SK-N-SH (cell line): ENCODE measurements around the gene ECSCR. TPM values are rescaled to one million over a fixed set of nuclear protein-coding genes. Genes with fewer than 3 reads are reported as not detected.
A peak's percentile ranks its signal among the peaks of the same experiment; 100 is the strongest.

ENCODE experiments used
- CTCF ChIA-PET: fragments of 300-600, 350-600 bp; formaldehyde crosslinking; extraction: SDS; loops from one replicate; lab custom pipeline; 2021; lab: Yijun Ruan, JAX
- POLR2A ChIA-PET: fragments of 350-600 bp; sonication (Branson Sonifier 250); formaldehyde crosslinking; extraction: SDS; loops from one replicate; lab custom pipeline; 2020; ENCODE audit warnings: antibody characterized with exemption, inconsistent platforms; lab: Yijun Ruan, JAX
- DNase-seq: peaks from one replicate; pipeline ENCODE4 v3.0.0; 2012
- H2AFZ ChIP-seq: fragments of 200-600 bp; sonication (generic); 2 replicates; pipeline ENCODE4 v1.8.1; 2016; ENCODE audit warnings: antibody characterized with exemption, mild to moderate bottlenecking, low read depth
- H3F3A ChIP-seq: fragments of 200-600 bp; sonication (generic); replicated peaks from 2 replicates; pipeline ENCODE3; 2016; ENCODE audit warnings: antibody characterized with exemption, mild to moderate bottlenecking; ENCODE audit not compliant: insufficient read depth
- H3K27ac ChIP-seq, 2 experiments: fragments of 200-500 bp in 1 of 2; fragments of 200-600 bp in 1 of 2; sonication (Bioruptor generic) in 1 of 2; sonication (generic), shearing (Covaris generic) in 1 of 2; 2 replicates each; pipeline versions ENCODE4 v1.5.1 to v1.6.1; 2014 to 2016; ENCODE audit warnings: low read depth in 2 of 2, inconsistent platforms in 1 of 2, low read length in 1 of 2, mild to moderate bottlenecking in 1 of 2, mixed read lengths in 1 of 2
- H3K27me3 ChIP-seq: fragments of 200-600 bp; sonication (generic), shearing (Covaris generic); 2 replicates; pipeline ENCODE4 v1.6.1; 2016; ENCODE audit warnings: mixed run types; ENCODE audit not compliant: insufficient read depth
- H3K36me3 ChIP-seq, 2 experiments: fragments of 200-500 bp in 1 of 2; fragments of 200-600 bp in 1 of 2; sonication (Bioruptor generic) in 1 of 2; sonication (generic) in 1 of 2; replicated peaks in 1 of 2; 2 replicates each; pipeline versions ENCODE3 to v1.5.1; 2014 to 2016; ENCODE audit warnings: low read length in 1 of 2, mild to moderate bottlenecking in 1 of 2; ENCODE audit not compliant: insufficient read depth in 2 of 2, control insufficient read depth in 1 of 2
- H3K4me1 ChIP-seq, 2 experiments: fragments of 200-500 bp in 1 of 2; fragments of 200-600 bp in 1 of 2; sonication (Bioruptor generic) in 1 of 2; sonication (generic), shearing (Covaris generic) in 1 of 2; 2 replicates each; pipeline versions ENCODE4 v1.5.1 to v1.6.1; 2014 to 2016; ENCODE audit warnings: low read depth in 1 of 2, low read length in 1 of 2, mixed run types in 1 of 2; ENCODE audit not compliant: insufficient read depth in 2 of 2, control insufficient read depth in 1 of 2
- H3K4me2 ChIP-seq: fragments of 200-600 bp; sonication (generic), shearing (Covaris generic); 2 replicates; pipeline ENCODE4 v1.6.1; 2017; ENCODE audit warnings: mixed run types
- H3K4me3 ChIP-seq, 2 experiments: fragments of 200-500 bp in 1 of 2; fragments of 200-600 bp in 1 of 2; sonication (Bioruptor generic) in 1 of 2; sonication (generic), shearing (Covaris generic) in 1 of 2; 2 replicates each; pipeline versions ENCODE4 v1.5.1 to v1.8.1; 2014 to 2016; ENCODE audit warnings: low read depth in 2 of 2, inconsistent platforms in 1 of 2, low read length in 1 of 2, mild to moderate bottlenecking in 1 of 2, mixed read lengths in 1 of 2, moderate library complexity in 1 of 2
- H3K79me2 ChIP-seq: fragments of 200-600 bp; sonication (generic); 2 replicates; pipeline ENCODE4 v1.8.1; 2017; ENCODE audit warnings: mild to moderate bottlenecking; ENCODE audit not compliant: insufficient read depth
- H3K9ac ChIP-seq: fragments of 200-600 bp; sonication (generic); 2 replicates; pipeline ENCODE4 v1.6.1; 2017; ENCODE audit warnings: mixed run types
- H3K9me2 ChIP-seq: fragments of 200-600 bp; sonication (generic); 2 replicates; pipeline ENCODE4 v1.6.1; 2017; ENCODE audit warnings: mixed run types
- H3K9me3 ChIP-seq: fragments of 200-600 bp; sonication (generic); 2 replicates; pipeline ENCODE4 v1.6.1; 2017; ENCODE audit warnings: mixed run types, mild to moderate bottlenecking, moderate library complexity
- H4K20me1 ChIP-seq: fragments of 200-600 bp; sonication (generic); 2 replicates; pipeline ENCODE4 v1.6.1; 2017; ENCODE audit warnings: mild to moderate bottlenecking, mixed run types; ENCODE audit not compliant: insufficient read depth
- CTCF ChIP-seq: fragments of 200-600 bp; sonication (generic); IDR thresholded peaks from 2 replicates; pipeline ENCODE4 v1.6.1; 2017; ENCODE audit warnings: antibody characterized with exemption, mild to moderate bottlenecking, moderate library complexity
- EP300 ChIP-seq, 2 experiments: IDR thresholded peaks; 2 replicates each; pipeline versions ENCODE4 v1.4.0 to v1.6.1; 2012; ENCODE audit warnings: borderline replicate concordance in 1 of 2, low read depth in 1 of 2, low read length in 1 of 2
- MXI1 ChIP-seq: IDR thresholded peaks from 2 replicates; pipeline ENCODE4 v1.6.1; 2012; ENCODE audit warnings: mild to moderate bottlenecking, low read depth, low read length, improper control_type of control experiment
- RAD21 ChIP-seq: IDR thresholded peaks from 2 replicates; pipeline ENCODE4 v1.6.1; 2012; ENCODE audit warnings: mild to moderate bottlenecking, low read length
- SIN3A ChIP-seq: IDR thresholded peaks from 2 replicates; pipeline ENCODE4 v1.6.1; 2012; ENCODE audit warnings: low read depth, mild to moderate bottlenecking, low read length, moderate library complexity, borderline replicate concordance
- SMC3 ChIP-seq: IDR thresholded peaks from 2 replicates; pipeline ENCODE4 v1.6.1; 2012; ENCODE audit warnings: low read depth, low read length, improper control_type of control experiment
- TCF12 ChIP-seq: IDR thresholded peaks from 2 replicates; pipeline ENCODE4 v1.4.0; 2012
- WGBS: methylation state at CpG from one replicate; pipeline ENCODE4 v1.1.6; 2017; ENCODE audit warnings: low lambda C conversion rate; 5-methylcytosine and 5-hydroxymethylcytosine counted together
- polyA plus RNA-seq, 3 experiments: library from polyadenylated mRNA; depleted of rRNA; stranded (reverse); fragments of >200 nt; gene quantifications; 2 replicates each; pipeline ENCODE4 v1.2.3, GENCODE V29; 2012

ECSCR gene
- polyA plus RNA-seq, 1 of the 3 experiments (the other 2 are of a cell fraction) = 10.9 TPM

- ChIA-PET CTCF (interaction anchor here (0.6 to 9.7 kb wide), 45 partner anchors 9 to 343 kb away, joined by 3 to 324 read pairs (median 5); partner anchors contain the start of genes DNAJC18, PROB1, SPATA24 and STING1), POLR2A (interaction anchor here (1.2 to 1.9 kb wide), 2 partner anchors 11 to 91 kb away, joined by 3 to 7 read pairs; no protein-coding TSS in a partner anchor)
- H2AFZ ChIP-seq = no peak overlapping the region; the same call in 1 of the 2 replicates
- no peaks in the 10 kb centered on the region for H3K9me2 ChIP-seq
- H3K9me3 ChIP-seq = no peaks in the 10 kb centered on the region
- peak overlapping the region in 1 of 2 experiments; percentile 4; a peak in 1 of 4 replicates for H3K4me3 ChIP-seq
- no peaks in the 10 kb centered on the region for H3K27me3 ChIP-seq
- H3K4me2 ChIP-seq = no peak overlapping the region
- peak; percentile 74 for DNase-seq
- H3K36me3 ChIP-seq = peaks cover 36 to 44% of the 10 kb centered on the region in 2 experiments
- no peak overlapping the region for H3K9ac ChIP-seq
- no peaks in the 10 kb centered on the region for H4K20me1 ChIP-seq
- peaks cover 20% of the 10 kb centered on the region for H3F3A ChIP-seq
- H3K4me1 ChIP-seq = peaks cover 8 to 9% of the 10 kb centered on the region in 2 experiments; a peak in 3 of 4 replicates
- WGBS = 39% methylated on average over 5 of the region's 5 CpGs
- no peak for TF ChIP-seq MXI1
- peak; percentile 97 for TF ChIP-seq RAD21
- peak; percentile 89 for TF ChIP-seq SMC3
- peak; percentile 96 for TF ChIP-seq CTCF
- TF ChIP-seq SIN3A = no peak
- TF ChIP-seq TCF12 = 0 out of 2 replicates have a peak, but pooled peaks have one; percentile 4
- H3K79me2 ChIP-seq = no peaks in the 10 kb centered on the region
- peak overlapping the region in 1 of 2 experiments; percentile 42; a peak in 1 of 4 replicates for H3K27ac ChIP-seq
Measured at GRCh38 chr5:139422307-139422893, 40.1 kb downstream of the ECSCR start.

GRCh38 chr5:139419226-139420192 is 43.0 kb downstream of the ECSCR start:
- ChIA-PET CTCF (interaction anchor here (0.7 to 9.7 kb wide), 4 partner anchors 9 to 95 kb away, joined by 3 to 324 read pairs (median 8); partner anchors contain the start of gene STING1), POLR2A (no interaction called here)
- Histone ChIP-seq H4K20me1 (no peaks in the 10 kb centered on the region), H3K9ac (no peak overlapping the region), H2AFZ (no peak overlapping the region), H3K36me3 (peaks cover 31 to 48% of the 10 kb centered on the region in 2 experiments), H3K9me2 (no peaks in the 10 kb centered on the region), H3K79me2 (no peaks in the 10 kb centered on the region), H3K9me3 (no peaks in the 10 kb centered on the region), H3K4me1 (peaks cover 0 to 4% of the 10 kb centered on the region in 2 experiments; a peak in 1 of 4 replicates), H3K27me3 (no peaks in the 10 kb centered on the region), H3K27ac (no peak overlapping the region), H3K4me3 (no peak overlapping the region), H3F3A (peaks cover 7% of the 10 kb centered on the region), H3K4me2 (no peak overlapping the region)
- 87% methylated on average over 9 of the region's 9 CpGs for WGBS
- TF ChIP-seq EP300 (IDR thresholded peaks at IDR 0.05; ENCODE audit: borderline replicate concordance in 1 of 2, low read depth in 1 of 2, low read length in 1 of 2) = no peak
- no peak for TF ChIP-seq TCF12
- no peak for DNase-seq
